Right renal pelvis (tissue), 4 donors: Measurements from ENCODE around the gene GIPC3. TPM values are rescaled to one million over a fixed set of nuclear protein-coding genes. Genes with fewer than 3 reads are reported as not detected.

Experiments used
- DNase-seq, 4 donors: peaks; one replicate each; pipeline ENCODE4 v3.0.0-alpha.2; 2013; ENCODE audit warnings: low read depth in 4 of 4, low spot score in 3 of 4, missing footprints in 1 of 4
- polyA plus RNA-seq, 4 donors: library from polyadenylated mRNA; unstranded; fragments of 120-200 nt; gene quantifications; one replicate each; pipeline ENCODE4 v1.2.1, GENCODE V29; 2013; ENCODE audit not compliant: insufficient read length in 4 of 4

GIPC3 gene
- polyA plus RNA-seq, 4 donors: 2.6 to 4.2 (median 3.1) TPM

GRCh38 chr19:3632739-3633558 lies 47.7 kb downstream of the GIPC3 start:
- DNase-seq: no peak

- no peak for DNase-seq
Observed at GRCh38 chr19:3633559-3633988, 48.3 kb downstream of the GIPC3 start.

- no peak for DNase-seq
Observed at GRCh38 chr19:3634496-3635045, 49.3 kb downstream of the GIPC3 start.

DNA sequence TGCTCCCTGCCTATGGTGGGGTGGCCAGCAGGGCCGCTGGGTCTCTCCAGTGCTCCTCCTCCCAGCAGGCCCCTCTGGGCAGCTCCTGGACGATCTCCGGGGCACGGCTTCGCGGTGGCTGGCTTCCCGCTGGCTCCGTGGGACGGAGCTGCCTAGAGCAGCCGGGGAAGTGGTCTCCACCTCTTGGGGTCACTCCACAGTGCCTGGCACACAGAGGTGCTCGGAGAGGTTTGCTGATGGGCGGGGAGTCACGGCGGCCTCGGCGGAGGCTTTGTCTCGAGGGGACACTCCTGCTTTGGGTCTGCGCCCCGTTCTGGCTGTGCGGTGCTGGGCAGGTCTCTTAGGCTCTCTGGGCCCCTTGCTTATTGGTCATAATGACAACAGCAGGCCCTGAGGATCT lies 51.2 kb downstream of the GIPC3 start:
- no peak for DNase-seq

DNA sequence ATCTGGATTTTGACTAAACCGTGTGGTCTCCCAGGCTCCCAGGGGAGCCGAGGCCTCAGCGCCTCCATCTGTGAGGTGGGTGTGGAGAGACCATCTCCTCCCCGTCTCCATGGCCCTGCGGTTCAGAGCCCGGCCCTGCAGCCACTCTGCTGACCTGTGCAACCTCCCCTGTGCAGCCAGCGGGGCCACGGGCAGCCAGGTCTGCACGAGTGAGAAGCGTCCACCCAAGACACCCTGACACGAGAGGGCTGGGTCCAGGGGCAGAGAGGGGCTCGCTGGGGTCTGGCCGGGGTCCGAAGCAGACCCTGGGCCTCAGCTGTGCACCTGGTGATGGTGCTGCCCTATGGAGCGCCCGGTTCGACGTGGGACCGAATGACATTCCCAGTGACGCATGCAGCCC lies 51.7 kb downstream of the GIPC3 start:
- no peak for DNase-seq

GRCh38 chr19:3637621-3638020 lies 52.3 kb downstream of the GIPC3 start:
- DNase-seq: no peak

DNA sequence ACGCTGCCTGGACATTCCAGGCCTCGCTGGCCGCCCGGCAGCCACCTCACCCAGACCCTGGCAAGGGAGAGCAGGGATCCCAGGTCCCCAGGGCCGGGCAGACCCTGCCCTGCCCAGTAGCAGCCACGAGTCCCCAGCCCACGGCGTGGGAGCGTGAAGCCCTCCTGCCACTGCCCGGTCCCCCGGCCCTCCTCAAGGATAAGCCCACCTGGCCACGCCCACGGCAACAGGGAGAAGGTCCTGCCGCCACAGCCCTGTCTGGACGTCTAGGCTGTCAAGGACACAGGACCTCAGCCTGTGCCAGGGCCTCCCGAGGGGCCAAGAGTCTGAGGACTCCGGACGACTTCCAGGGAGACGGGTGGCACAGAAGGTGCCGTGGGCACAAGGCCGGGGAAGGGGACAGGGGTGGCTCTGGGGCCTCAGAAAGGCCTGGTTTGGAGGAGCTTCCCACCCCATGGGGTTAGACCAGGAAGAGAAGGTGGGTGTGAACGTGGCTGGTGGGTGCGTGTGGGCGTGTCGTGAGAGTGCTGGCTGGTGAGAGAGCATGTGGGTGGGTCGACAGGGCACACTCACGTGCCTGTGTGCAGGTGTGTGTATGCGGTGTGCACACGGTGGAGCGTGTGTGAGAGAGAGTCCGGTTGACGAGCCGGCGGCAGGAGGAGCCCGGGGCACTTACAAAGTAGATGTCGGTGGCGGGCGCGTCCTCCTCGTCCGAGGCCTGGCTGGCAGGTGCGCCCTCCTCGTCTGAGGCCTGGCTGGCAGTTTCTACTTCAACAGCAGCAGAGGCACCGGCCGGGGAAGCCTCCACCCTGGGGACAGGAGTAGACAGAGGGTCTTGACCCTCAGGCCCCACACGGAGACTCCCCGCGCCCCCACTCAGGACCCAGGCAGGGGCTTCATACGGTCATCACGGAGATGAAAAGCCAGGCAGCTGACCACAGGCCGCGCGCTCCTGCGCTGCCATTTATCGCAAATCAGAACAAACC lies 53.2 kb downstream of the GIPC3 start:
- no peak for DNase-seq

DNA sequence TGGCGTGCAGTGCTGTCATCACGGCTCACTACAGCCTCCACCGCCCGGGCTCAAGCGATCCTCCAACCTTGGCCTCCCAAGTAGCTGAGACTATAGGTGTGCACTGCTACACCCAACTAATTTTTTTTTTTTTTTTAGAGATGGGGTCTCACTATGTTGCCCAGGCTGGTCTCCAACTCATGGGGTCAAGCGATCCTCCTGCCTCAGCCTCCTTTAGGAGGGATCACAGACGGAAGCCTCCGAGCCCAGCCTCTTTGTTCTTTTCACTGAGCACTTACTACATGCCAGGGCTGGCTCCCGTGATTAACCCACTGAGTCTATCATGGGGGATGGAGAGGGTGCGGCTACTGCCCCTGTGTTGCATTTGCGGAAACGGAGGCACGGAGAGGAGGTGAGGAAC lies 54.2 kb downstream of the GIPC3 start:
- no peak for DNase-seq

DNA sequence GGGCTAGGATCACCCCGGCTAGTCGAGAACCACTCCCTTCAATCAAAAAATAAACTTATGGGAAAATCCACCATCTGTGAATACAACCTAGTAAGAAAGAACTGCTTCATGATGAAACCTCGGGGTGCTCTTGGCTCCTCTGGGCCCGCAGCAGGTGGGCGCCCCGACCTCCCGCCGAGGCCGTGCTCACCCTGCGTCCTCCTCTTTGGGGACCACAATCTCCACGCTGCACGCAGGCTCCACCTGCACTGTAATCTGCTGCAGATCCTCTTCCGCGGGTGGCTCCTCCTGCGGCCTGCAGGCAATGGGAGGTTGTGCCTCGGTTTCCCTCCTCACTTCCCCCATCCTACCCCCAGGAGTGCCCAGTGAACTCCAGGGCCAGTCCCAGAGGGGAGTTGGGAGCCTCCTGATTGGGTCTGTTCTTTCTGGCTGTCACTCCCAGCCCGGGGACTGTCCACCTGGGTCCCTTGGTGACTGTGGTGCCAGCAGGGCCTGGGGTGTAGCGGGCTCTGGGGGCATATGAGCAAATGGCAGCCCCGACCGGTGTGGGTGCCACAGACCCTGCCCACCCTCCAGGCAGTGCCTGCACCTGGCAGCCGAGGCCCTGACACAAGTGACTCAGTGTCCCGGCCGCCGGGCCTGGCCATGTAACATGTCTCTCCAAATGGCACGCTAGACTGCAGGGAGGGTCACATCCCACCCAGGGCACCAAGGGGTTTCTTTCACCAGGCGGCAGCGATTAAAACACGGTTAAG lies 56.4 kb downstream of the GIPC3 start:
- no peak for DNase-seq

- DNase-seq: no peak
Observed at GRCh38 chr19:3642296-3642695, 57.0 kb downstream of the GIPC3 start.

Other genes starting within 250 kb of the GIPC3 start
- 10 to 100 TPM; 20.9 to 25.5 (median 25.1) TPM for gene NFIC, start 218.9 kb upstream of the GIPC3 start, polyA plus RNA-seq
- gene SMIM24, start 105.0 kb upstream of the GIPC3 start, polyA plus RNA-seq: 100 to 1,000 TPM; 466 to 589 (median 547) TPM
- gene SMIM44, start 102.0 kb upstream of the GIPC3 start, polyA plus RNA-seq: under 1 TPM in 3 of 4 donors, not detected in 1; 0.32 to 0.43 (median 0.33) TPM
- gene DOHH, start 84.8 kb upstream of the GIPC3 start, polyA plus RNA-seq: 10 to 100 TPM in 1 of 4 donors, 1 to 10 TPM in 3; 5.4 to 12.6 (median 6.5) TPM
- 10 to 100 TPM; 51.4 to 58.8 (median 52.0) TPM for gene FZR1, start 79.2 kb upstream of the GIPC3 start, polyA plus RNA-seq
- 1 to 10 TPM; 3.4 to 7.1 (median 4.8) TPM for gene TEKTIP1, start 46.3 kb upstream of the GIPC3 start, polyA plus RNA-seq
- gene MFSD12, start 27.9 kb upstream of the GIPC3 start, polyA plus RNA-seq: 10 to 100 TPM; 46.5 to 66.2 (median 56.5) TPM
- 10 to 100 TPM; 72.9 to 95.8 (median 74.2) TPM for gene HMG20B, start 12.5 kb upstream of the GIPC3 start, polyA plus RNA-seq
- gene TBXA2R, start 21.4 kb downstream of the GIPC3 start, polyA plus RNA-seq: 1 to 10 TPM; 2.7 to 4.1 (median 3.1) TPM
- 10 to 100 TPM; 19.7 to 30.8 (median 21.0) TPM for gene CACTIN, start 41.3 kb downstream of the GIPC3 start, polyA plus RNA-seq
- gene PIP5K1C, start 115.0 kb downstream of the GIPC3 start, polyA plus RNA-seq: 10 to 100 TPM; 19.3 to 30.8 (median 23.3) TPM
- gene TJP3, start 122.9 kb downstream of the GIPC3 start, polyA plus RNA-seq: 10 to 100 TPM in 2 of 4 donors, 1 to 10 TPM in 2; 7.7 to 11.3 (median 9.6) TPM
- 10 to 100 TPM; 14.2 to 21.6 (median 16.6) TPM for gene APBA3, start 176.2 kb downstream of the GIPC3 start, polyA plus RNA-seq
- 10 to 100 TPM; 32.1 to 43.9 (median 38.1) TPM for gene MRPL54, start 177.2 kb downstream of the GIPC3 start, polyA plus RNA-seq
- gene RAX2, start 186.8 kb downstream of the GIPC3 start, polyA plus RNA-seq: under 1 TPM in 1 of 4 donors, not detected in 3; 0.03 TPM
- 1 to 10 TPM in 2 of 4 donors, under 1 TPM in 2; 0.50 to 1.8 (median 1.1) TPM for gene MATK, start 200.9 kb downstream of the GIPC3 start, polyA plus RNA-seq